Activated T-cell treated with anti-CD3 and anti-CD28 coated beads, Interleukin-2, amount 50 U/mL, for 1 hour (primary cell): ENCODE measurements around the gene STK32B.

ENCODE experiments used
- DNase-seq: peaks from one replicate; pipeline ENCODE4 v3.0.0-alpha.2; 2020

The STK32B gene

GRCh38 chr4:5456296-5456845, 405.1 kb downstream of the STK32B start:
- DNase-seq: no peak

DNA sequence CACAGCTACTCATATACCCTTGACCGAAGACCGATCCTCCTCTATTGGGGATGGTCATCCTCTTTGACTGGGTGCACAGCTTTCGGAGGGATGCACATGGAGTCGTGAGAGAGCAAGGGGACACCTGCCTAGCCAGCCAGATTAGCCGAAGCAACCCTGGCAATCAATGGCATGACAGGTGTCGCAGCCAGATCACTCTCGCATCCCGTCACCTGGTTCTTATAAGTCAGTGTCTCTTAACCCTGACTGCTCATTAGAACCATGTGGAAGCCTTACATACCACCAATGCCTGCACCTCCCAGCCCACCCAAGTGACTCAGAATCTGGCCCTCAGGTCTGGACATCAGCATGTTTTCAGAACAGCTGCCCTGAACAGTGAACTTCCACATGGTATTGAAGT, 407.4 kb downstream of the STK32B start:
- DNase-seq: no peak

GRCh38 chr4:5459236-5459635, 408.0 kb downstream of the STK32B start:
- no peak for DNase-seq

DNA sequence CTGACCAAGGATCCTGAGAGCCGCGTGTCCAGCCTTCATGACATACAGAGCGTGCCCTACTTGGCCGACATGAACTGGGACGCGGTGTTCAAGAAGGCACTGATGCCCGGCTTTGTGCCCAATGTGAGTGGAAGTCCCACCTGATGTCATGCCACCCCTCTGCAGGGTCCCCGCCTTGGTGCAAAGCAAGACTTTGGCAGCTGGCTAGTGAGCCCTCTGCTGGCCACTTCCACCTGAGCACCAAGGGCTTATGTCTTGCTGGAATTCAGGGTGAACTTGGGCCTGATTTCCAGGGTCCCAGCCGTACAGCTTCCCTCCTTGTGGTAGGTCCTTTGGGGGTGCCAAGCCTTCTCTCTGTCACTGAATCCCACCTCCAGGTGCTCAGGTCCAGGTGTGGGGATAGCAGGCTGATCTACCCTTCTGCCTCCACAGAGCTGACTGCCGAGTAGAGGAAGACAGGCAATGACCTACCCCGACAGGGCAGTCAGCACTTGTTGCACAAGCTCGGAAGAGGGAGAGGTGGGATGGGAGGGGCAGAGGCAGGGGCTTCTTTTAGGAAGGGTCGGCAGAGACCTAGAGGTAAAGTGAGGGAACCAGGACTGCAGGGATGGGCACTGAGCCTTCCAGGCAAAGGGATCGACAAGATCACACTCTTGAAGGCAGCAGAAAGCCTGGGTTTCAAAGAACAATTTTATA, 409.0 kb downstream of the STK32B start:
- DNase-seq: no peak

DNA sequence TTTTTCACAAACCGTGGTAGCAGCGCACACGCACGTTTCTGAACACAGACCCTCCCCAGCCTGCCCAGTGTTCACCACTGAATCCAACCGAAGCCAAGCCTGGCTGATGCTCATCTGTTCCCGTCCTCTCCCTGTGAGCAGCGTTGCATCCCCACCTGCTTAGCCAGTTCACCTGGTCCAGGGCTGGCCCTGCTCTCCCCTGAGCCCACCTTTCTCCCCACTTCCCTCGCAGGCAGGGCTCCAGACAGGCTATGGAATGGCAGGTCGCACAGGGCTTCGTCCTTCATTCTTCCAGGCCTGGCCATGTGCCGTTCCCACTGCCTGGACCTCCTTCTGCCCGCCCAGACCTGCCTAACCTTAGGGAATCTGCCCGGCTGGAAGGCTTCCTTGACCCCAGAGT, 410.2 kb downstream of the STK32B start:
- DNase-seq: no peak

GRCh38 chr4:5462254-5462835, 411.1 kb downstream of the STK32B start:
- DNase-seq: no peak

DNA sequence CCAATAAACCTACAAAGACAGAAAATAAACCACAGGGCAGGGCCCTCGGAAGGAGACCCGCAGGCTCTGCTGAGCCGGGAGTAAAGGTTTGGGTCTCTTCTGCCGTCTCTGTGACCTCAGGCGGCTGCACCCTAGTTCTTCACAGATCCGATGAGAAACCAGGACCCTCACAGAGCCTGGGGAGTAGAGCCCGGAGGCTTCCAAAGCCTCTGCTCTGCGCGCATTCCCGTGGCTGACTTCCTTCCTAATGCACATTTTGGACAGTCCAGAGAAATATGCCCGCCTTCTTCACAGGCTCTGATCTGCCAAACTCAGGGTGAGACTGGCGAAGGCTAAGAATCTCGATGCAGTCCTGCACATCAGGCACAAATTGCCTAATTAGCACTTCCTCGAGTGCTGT, 411.6 kb downstream of the STK32B start:
- no peak for DNase-seq

GRCh38 chr4:5463361-5463760, 412.1 kb downstream of the STK32B start:
- no peak for DNase-seq

GRCh38 chr4:5463936-5464650, 412.8 kb downstream of the STK32B start:
- no peak for DNase-seq

DNA sequence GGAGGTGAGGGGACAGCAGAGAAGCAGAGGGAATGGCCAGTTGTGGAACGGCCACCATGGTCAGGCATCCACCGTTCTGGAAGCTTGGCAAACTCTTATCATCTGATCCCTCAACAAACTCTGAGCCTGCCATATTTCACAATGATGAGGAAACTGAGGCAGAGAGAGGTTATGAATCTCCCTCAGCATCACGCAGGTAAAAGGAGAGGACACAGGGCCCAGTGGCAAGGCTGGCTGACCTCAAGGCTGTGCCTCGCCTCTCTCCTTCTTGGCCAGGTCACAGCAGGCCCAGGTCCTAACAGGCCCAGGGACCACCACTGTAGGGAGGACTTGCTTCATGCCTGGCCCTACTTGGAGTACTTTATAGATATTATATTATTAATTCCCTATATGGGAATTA, 414.2 kb downstream of the STK32B start:
- no peak for DNase-seq

DNA sequence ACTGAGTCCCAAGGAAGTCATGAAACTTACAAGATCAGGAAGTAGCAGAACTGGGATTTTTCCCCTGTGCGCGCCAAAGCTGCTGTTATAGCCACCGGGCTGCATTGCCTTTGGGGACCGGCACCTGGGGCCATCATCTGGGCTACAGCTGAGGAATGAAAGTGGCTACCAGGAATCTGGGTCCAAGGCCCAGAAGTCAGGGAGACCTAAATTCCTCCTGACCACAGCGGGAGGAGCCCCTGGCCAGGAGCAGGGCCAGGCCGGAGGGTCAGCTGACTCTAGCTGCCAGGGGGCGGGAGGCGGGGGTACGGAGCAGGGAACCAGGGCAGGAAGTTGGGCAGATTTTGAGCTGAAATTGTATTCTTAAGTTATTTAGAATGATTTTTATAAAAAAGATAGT, 414.7 kb downstream of the STK32B start:
- DNase-seq: no peak

GRCh38 chr4:5467111-5467510, 415.8 kb downstream of the STK32B start:
- no peak for DNase-seq

DNA sequence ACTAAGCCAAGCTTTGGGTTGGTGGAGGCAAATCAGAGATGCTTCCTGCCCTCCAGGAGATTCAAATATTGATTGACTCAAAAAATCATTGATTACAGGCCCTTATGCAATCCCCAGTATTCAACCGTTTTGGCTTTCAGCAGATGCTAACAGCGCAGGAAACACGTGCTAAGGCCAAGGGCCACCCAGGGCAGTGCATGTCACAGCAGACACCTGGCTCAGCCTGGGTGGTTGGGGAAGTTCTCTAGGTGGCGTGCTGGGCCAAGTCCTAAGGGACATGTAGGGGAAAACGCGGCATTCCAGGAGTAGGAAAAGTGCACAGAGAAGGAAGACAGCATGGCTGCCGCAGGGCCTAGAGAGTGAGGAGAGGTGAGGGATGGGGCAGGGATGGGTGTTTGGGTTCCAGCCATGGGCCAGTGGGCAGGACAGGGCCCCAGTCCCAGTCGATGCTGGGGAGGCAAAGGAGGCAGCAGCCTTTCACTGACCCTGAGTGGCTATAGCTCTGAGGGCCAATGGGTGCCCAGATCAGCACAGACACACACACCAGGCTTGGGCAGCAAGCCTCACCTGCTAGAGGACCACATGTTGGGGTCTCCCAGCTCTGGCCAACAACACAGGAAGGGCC, 418.0 kb downstream of the STK32B start:
- no peak for DNase-seq

- DNase-seq: no peak
These were observed 418.6 kb downstream of the STK32B start for GRCh38 chr4:5469861-5470260.

DNA sequence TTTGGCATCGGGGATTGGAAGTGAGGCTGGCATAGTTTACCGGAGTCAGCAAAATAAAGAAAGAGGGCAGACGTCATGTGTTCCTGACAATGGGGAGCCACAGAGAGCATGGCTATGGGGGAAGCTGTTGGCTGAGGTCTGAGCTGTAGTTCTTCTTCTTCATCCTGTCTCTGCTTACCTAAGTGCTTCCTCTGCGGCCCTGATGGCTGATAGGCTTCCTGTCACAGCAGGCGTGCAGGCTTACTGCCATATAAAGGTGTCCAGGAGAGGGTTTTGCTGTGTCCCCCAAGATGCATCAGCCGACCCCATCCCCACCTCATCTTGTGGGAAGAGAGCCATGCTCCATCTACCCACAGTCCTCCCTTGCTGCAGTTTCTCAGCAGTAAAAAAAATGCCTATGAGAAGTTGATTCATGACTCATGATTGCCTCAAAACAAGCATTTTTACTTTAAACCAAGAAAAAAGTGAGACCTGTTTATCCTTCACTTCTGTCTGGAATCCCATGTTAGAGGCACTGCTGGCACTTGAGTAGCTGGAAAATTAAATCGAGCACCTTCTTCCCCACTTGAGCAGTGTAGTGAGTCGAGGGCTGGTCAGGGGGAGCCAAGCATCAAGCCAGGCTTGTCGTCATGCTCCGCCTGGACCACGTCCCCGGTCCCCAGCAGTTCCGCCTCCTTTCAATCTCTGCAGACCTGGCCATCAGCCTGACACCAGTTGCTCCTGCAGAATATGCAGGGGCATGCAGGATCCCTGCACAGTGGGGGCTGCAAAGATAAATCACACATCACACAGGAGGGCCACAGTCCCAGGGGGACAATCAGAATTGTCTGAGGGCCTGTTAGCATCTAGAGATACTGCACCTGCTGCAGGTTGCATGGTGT, 419.3 kb downstream of the STK32B start:
- DNase-seq: no peak

- no peak for DNase-seq
These were observed 419.9 kb downstream of the STK32B start for GRCh38 chr4:5471206-5471605.

DNA sequence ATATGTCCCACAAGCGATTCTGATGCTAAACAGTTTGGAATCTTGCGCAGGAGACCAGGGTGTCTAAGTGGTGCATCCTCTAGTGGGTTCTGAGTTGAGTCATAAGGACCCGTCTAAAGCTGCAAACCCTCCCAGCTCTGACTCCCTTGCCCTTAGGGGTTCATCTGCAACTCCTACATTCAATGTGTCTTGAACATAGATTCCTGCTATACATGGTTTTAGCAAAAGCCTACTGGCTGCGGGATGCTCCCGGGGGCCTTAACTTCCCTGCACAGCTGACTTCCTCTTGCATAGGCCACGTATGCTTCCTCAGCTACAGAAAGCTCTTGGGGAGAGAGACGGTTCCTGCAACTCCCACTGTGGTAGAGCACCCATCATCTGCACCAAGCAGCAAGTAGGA, 420.4 kb downstream of the STK32B start:
- DNase-seq: no peak

DNA sequence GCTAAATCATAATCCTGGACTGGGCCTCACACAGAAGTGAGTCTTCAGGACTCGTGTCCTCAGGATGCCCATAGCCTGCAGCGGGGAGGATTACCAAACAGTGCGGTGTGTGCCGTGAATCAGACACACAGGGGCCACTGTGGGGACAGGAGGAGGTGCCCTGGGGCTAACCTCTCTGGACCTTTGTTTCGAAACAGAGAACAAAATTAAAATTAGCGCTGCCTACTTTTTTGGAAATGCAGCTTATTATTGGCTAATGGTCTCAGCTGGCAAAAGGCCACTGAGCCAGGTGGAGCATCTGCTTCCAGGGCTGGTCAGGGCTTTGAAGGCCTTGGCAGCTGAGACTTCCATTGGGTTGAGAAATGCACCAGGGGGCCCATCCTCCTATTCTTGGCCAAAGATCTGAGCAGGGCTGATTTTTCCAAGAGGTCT, 420.9 kb downstream of the STK32B start:
- no peak for DNase-seq

DNA sequence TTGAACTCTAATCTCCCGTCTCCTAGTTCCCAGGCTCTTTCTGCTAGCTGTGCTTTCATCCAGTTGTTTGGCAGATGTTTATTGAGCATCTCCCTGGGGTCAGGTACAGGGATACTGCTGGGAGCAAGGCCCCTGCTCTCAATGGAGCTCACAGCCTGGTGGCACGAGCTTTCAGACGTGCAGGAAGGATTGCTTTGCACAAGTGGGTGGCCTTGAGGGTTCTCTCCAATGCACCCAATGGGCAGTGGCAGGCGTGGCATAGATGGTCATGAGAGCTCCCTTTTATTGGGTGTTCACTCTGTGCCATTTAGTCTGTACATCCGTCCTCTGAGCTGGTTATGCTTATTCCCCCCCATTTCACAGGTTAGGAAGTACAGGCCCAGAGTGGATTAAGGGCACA, 421.8 kb downstream of the STK32B start:
- DNase-seq: no peak

- DNase-seq: no peak
These were observed 423.5 kb downstream of the STK32B start for GRCh38 chr4:5474756-5475155.

DNA sequence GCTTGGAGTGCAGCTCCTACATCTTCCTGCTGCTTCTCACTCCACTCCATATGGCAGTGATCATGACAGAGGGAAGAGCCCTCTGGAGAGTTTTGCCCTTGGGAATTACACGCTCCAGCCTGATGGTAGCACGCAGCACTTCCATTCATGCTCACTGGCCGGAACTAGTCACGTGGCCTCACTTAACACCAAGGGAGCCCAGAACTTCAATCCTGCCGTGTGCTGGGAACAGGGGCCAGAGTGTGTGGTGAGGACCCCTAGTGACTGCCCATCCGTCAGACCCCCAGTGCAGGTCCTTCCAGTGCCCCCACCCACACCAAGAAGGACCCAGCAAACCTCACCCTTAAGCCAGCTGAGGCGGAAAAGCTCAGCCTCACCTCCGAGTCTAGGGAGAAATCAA, 426.3 kb downstream of the STK32B start:
- no peak for DNase-seq

- DNase-seq: no peak
These were observed 426.9 kb downstream of the STK32B start for GRCh38 chr4:5478169-5478568.

GRCh38 chr4:5478697-5479096, 427.4 kb downstream of the STK32B start:
- no peak for DNase-seq
